ENCODE data around the gene TRIM28. TPM values are rescaled to one million over a fixed set of nuclear protein-coding genes. Genes with fewer than 3 reads are reported as not detected.
A peak's percentile ranks its signal among the peaks of the same experiment; 100 is the strongest.

Gene TRIM28
- total and polyA plus RNA-seq, 2 donors (not counting 3 experiments of a cell fraction or from before 2014, with no cell fraction given), result 429 to 521 TPM

- H3K9me1 ChIP-seq (replicated peaks; ENCODE audit: control insufficient read depth, extremely low read depth, insufficient read depth, low read length), result no peaks in the 10 kb centered on the region
- H3K4me1 ChIP-seq (ENCODE audit: control insufficient read depth, extremely low read depth, insufficient read depth, low read length), result peaks cover 23% of the 10 kb centered on the region
- H3K9me3 ChIP-seq (replicated peaks; ENCODE audit: control insufficient read depth, insufficient read depth, low read length), result no peaks in the 10 kb centered on the region
- peak; percentile 62 to 82 for TF ChIP-seq CTCF (IDR thresholded peaks at IDR 0.05; ENCODE audit: extremely low read depth in 1 of 2, insufficient read depth in 1 of 2, low read depth in 1 of 2, low read length in 2 of 2)
- TF ChIP-seq GATA2 (IDR thresholded peaks at IDR 0.05; ENCODE audit: insufficient read depth, insufficient read length, low read depth, low read length), result no peak
- DNase-seq (ENCODE audit: low read depth, low spot score), result peak; percentile 80
- peak; percentile 90 for FAIRE-seq
- peak overlapping the region; percentile 22 for H3K4me2 ChIP-seq (ENCODE audit: insufficient read depth, low read length)
- H3K27ac ChIP-seq (ENCODE audit: insufficient read depth, low read depth, low read length), result peak overlapping the region; percentile 69
- H4K20me1 ChIP-seq (replicated peaks; ENCODE audit: control insufficient read depth, extremely low read depth, insufficient read depth, low read length), result no peaks in the 10 kb centered on the region
- POLR2A ChIA-PET, result interaction anchor here (2.6 to 3.4 kb wide), 2 partner anchors 25 to 57 kb away, joined by 17 to 20 read pairs; partner anchors contain the start of gene TRIM28
- CTCF ChIA-PET, result interaction anchor here (0.7 to 4.6 kb wide), 22 partner anchors 8 to 136 kb away, joined by 3 to 111 read pairs (median 6); partner anchors contain the start of genes CHMP2A, MZF1, SLC27A5 and TRIM28
- no peaks in the 10 kb centered on the region for H3K27me3 ChIP-seq (ENCODE audit: control insufficient read depth in 2 of 2, insufficient read depth in 2 of 2, low read length in 2 of 2)
- peak overlapping the region; percentile 91 for H3K9ac ChIP-seq (replicated peaks; ENCODE audit: extremely low read depth, insufficient read depth, low read length)
- dilution Hi-C loops (cut with MboI; ENCODE audit: extremely low pct_ligation_motif_present, low sequenced_read_pairs) (no loop called here), intact Hi-C loops (cut with micrococcal nuclease) (loop anchor here (1.0 to 2.0 kb wide), 9 partner anchors 20 to 300 kb away; partner anchors contain the start of genes CHMP2A, TRIM28 and ZNF544)
- no TSS peak for BruUV-seq (replicated peaks)
- H3K36me3 ChIP-seq (ENCODE audit: control insufficient read depth in 2 of 2, extremely low read depth in 1 of 2, insufficient read depth in 2 of 2, low read length in 2 of 2), result peaks cover 0 to 11% of the 10 kb centered on the region in 2 experiments
- H2AFZ ChIP-seq (ENCODE audit: low read depth, low read length), result peak overlapping the region; percentile 63
- peaks cover 36% of the 10 kb centered on the region for H3K79me2 ChIP-seq (ENCODE audit: control insufficient read depth, insufficient read depth, low read length)
- peak overlapping the region; percentile 67 to 83 (median 73) for H3K4me3 ChIP-seq (replicated peaks in 1 of 3; ENCODE audit: insufficient read depth in 1 of 3, low read depth in 1 of 3, low read length in 3 of 3)
Observed at GRCh38 chr19:58519087-58519354, 24.8 kb upstream of the TRIM28 start.
